NCI-H510A treated with DMSO at 0.1 percent for 48 hours (cell line): Measurements from ENCODE around the gene CCDC86.
A peak's percentile ranks its signal among the peaks of the same experiment; 100 is the strongest.

Experiments
- DNase-seq: peaks from one replicate; lab custom pipeline; 2025; lab: John Stamatoyannopoulos, UW

The CCDC86 gene

GRCh38 chr11:60891103-60891741 lies 49.3 kb downstream of the CCDC86 start:
- no peak for DNase-seq

DNA sequence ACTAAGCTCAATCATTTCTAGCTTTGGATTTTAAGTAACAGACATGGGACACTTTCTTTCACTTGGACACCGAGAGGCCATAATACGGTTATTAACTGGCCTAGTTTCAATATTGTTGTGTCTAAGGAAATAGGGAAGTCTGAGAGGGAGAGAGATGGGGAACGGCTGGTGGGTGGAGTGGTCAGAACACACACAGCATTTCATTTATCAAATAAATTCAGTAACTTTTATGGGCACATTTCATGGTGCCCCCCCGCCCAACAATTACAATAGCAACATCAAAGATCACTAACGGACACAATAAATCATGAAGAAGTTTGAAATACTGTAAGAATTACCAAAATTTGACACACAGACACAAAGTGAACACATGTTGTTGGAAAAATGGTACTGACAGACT lies 53.8 kb downstream of the CCDC86 start:
- DNase-seq: no peak

DNA sequence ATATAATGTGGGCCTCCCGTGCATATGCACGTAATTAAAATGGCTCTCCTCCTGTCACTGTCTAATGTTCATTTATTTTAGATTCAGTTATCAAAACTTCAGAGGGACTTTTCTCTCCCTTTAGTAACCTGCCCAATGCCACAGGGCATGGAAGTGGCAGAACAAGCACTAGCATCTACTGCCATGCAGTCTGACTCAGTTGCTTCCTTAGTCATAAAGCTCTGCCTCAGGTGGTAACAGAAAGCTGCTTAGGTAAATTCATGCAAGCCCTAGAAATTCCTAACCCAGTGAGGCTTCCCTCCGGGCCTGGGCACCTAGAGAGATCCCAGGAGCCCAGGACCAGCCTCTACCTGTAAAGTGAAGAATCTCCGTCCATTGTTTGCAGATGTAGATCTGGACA lies 55.6 kb downstream of the CCDC86 start:
- DNase-seq: no peak

- DNase-seq: peak; percentile 59
Observed at GRCh38 chr11:60899046-60899936, 57.4 kb downstream of the CCDC86 start.

DNA sequence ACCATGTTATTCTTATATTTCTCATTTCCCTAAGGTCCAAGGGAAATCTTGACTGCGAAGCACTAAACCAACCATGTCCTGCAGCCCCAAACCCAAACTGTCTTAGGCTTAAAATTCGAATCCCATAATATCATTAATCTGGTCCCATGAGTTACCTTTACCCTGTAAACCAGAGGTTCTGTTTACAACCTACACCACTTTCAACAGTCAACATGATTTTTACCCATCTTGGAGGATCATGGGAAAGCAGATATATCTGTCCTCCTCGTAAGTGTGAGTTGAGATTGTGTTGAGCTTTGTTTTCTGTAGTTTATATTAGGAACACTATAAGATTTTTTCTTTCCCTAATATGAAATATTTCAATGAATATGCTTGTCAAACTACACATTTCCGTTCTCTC lies 58.1 kb downstream of the CCDC86 start:
- no peak for DNase-seq
